HG03039 (cell line): ENCODE measurements around the gene PRRG2.

Experiments used
- ATAC-seq: cut with Tn5 transposase; IDR thresholded peaks from one replicate; pipeline ENCODE4 v1.9.1; 2021; ENCODE audit warnings: mild to moderate bottlenecking, moderate library complexity; ENCODE audit not compliant: unreplicated experiment

The PRRG2 gene

DNA sequence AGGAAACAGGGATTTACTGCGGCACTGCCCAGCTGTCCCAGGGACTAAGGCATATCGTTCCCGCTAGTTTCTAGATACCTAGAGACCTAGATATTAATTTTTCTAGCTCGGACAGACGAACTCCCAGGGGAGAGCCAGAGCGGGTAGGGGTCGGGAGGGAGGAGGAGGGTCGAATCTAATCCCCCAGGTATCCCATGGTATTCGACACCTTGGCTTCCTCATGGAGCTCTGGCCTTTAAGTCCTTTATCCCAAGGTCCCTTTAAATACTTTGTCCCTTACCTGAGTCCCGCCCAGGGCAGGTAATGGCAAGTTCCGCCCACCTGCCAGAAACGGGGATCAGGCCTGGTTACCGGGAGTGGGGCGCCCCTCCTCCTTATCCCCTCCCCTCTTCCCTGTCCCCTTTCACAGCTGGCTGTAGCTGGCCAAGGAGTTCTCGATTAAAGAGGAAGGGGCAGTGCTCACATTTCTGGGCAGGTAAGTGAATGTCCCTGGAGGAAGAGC, at the start of gene PRRG2:
Gene PRRG2, plus strand, starts transcription at position 310 of the 502 bp plus-strand sequence. CDS start 1,904 bp downstream, outside the sequence.
- ATAC-seq = no peak

DNA sequence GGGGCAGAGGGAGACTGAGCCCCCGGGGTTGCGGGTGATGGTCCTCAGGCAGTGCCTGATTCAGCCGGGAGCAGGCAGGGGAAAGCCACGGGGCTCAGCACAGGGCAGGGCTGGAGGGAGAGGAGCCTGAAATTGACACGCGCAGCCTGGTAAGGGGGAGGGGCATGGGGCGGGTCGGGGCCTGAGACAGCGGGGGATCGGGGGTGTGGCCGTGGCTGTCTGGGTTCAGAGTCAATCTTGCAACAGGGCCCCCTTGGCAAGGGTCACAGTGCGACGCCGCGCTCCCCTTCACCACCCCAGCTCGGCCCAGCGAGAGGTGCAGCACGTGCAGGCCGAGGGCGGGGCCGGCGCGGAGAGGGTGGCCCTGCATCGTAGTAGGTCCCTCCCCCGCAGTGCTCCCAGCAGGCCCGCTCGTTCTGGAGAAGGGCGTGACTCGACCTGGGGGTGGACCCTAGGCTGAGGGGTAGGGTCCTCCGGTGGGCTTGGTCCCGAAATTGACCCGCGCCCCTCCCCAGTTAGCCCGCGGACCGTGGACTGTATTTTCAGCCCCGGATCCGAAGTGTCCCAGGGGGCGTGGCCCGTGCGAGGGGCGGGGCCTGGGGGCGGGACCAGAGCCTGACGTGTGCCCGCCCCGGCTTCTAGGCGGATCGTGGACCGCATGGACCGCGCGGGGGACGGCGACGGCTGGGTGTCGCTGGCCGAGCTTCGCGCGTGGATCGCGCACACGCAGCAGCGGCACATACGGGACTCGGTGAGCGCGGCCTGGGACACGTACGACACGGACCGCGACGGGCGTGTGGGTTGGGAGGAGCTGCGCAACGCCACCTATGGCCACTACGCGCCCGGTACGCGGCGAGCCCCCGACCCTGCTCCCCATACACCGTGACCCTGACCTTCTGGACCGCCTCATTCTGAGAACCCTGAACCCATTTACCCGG, 47.3 kb upstream of the PRRG2 start:
- ATAC-seq = peak; percentile 55

DNA sequence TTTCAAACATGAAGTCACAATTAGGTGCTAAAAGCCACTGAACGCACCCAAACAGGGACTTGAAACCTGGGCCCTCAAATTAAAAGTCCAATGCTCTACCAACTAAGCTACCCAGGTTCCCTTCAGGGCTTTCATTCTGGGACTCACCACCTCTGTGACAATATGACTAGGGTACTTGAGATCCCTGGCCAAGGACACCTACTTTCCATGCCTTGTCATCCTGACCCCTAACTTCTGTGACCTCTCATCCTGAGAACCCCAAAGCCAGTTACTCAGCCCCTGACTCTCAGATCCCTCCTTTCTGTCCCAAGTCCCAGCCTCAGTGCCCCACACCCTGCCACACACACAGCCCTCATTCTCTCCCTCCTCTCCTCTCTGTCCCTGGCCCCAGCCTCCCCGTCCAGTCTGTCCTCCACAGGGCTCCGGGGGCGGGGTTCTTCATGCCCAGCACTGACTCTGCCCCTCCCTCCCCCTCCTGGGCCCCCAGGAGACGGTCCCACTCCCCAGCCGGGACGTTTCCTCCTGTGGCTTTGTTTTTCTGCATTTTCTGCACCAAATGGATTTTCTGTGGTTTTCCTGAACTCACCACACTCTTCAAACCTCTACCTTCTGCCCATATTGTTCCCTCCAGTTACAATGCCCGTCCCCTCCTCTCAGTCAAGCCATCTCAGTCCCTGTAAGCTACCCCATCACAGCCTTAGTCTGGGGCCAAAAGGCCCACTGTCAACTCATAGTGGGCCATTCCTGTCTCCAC, 46.3 kb upstream of the PRRG2 start:
- no peak for ATAC-seq

DNA sequence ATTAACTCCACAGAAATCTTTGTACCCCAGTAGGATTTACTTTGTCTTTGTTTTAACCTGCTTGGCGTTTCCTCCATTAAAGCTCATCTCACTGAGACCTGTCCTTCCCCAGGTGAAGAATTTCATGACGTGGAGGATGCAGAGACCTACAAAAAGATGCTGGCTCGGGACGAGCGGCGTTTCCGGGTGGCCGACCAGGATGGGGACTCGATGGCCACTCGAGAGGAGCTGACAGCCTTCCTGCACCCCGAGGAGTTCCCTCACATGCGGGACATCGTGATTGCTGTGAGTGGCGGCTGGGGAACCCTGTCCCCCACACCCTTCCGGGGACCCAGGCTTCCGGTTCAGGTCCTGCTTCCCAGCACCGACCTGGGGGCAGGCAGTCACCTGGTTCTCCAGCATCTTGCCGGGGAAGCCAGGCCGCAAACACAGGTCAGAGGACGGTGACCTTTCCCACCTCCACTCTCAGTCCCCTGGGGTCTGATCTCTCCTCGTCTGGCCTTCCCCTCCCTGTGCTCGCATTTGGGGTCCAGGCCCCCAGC, 44.1 kb upstream of the PRRG2 start:
- ATAC-seq = no peak

DNA sequence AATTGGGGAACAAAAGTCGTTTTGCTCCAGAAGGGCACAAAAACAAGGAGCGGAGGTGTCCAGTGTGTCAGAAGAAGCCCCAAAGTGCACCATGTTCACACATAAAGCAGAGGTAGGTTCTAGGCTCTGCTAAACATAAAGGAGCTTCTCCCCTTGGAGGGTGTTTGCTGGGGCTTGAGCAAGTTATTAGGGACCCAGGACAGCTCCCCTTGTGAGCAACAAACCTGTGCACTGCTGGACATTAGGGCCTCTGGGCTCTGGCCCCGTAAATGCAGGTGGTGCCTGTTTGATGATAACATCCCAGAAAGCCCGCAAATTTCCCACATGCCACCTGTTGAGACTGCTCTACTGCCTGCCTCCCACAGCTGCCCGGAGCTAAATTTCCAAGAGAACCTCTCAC, 42.5 kb upstream of the PRRG2 start:
- no peak for ATAC-seq

DNA sequence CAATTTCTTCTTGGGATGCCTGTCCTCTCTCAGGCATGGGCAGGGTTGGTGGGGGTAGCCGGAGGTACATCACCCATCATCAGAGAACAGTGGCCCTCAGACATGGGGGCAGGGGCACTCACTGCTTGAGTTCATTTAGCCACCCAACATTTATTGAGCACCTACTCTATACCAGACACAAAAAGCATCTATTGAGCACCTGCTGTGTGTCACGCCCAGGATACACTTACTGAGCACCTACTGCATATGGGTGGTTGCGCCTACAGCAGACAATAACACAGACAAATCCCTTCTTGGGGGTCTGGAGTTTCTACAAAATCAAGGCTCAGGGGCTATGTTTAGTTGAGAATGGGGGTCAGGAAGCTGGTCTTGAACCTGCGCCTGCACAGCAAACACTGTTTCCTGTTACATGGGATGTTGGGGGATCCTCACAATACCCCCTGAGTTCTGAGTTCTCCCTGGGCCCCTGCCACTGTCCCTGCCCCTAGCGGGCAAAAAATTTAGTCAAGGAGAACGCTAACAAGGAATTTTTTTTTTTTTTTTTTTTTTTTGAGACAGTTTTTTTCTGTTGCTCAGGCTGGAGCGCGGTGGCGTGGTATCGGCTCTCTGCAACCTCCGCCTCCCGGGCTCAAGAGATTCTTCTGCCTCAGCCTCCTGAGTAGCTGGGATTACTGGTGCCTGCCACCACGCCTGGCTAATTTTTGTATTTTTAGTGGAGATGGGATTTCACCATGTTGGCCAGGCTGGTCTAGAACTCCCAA, 41.7 kb upstream of the PRRG2 start:
- no peak for ATAC-seq

DNA sequence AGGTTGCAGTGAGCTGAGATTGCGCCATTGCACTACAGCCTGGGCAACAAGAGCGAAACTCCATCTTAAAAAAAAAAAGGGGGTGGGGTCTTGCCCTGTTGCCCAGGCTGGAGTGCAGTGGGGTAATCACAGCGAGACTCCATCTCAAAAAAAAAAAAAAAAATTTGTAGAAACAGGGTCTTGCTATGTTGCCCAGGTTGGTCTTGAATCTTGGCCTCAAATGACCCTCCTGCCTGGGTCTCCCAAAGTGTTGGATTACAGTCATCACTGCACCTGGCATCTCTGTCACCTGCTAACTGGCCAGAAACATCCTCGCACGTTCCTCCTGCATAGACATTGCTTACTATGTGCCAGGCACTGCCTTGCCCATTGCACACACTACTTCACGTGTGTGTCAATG, 39.2 kb upstream of the PRRG2 start:
- no peak for ATAC-seq

DNA sequence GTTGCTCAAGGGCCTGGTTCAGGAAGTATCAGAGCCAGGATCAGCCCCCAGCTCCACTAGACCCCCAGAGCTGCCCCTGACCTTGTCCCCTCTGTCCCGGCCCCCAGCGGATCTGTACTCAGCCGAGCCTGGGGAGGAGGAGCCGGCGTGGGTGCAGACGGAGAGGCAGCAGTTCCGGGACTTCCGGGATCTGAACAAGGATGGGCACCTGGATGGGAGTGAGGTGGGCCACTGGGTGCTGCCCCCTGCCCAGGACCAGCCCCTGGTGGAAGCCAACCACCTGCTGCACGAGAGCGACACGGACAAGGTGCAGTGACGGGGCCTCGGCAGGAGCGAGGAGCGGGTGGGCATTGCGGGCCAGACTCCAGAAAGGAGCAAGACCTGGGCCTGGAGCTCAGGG, 38.7 kb upstream of the PRRG2 start:
- ATAC-seq = no peak

DNA sequence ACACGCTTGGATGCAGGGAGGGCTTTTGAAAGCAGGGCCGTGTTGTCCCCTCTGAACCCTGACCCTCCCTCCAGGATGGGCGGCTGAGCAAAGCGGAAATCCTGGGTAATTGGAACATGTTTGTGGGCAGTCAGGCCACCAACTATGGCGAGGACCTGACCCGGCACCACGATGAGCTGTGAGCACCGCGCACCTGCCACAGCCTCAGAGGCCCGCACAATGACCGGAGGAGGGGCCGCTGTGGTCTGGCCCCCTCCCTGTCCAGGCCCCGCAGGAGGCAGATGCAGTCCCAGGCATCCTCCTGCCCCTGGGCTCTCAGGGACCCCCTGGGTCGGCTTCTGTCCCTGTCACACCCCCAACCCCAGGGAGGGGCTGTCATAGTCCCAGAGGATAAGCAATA, 38.1 kb upstream of the PRRG2 start:
- ATAC-seq = no peak

DNA sequence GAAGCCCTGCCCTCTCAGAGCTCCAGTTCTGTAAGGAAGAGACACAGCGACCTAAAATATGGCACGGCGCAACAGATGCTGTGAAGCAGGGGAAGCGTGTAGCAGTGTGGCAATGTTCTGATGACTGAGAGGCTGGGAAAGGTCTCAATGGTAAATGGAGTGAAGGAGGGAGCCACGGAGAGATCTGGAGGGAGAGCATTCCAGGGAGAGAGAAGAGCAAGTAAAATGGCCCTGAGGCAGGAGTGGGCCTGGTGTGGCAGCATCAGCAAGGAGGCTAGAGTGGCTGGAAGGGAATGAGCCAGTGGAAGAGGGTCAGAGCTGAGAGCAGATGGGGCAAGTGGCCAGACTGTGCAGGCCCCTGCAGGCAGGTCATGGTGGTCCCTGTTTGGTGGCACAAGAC, 37.0 kb upstream of the PRRG2 start:
- ATAC-seq = no peak

DNA sequence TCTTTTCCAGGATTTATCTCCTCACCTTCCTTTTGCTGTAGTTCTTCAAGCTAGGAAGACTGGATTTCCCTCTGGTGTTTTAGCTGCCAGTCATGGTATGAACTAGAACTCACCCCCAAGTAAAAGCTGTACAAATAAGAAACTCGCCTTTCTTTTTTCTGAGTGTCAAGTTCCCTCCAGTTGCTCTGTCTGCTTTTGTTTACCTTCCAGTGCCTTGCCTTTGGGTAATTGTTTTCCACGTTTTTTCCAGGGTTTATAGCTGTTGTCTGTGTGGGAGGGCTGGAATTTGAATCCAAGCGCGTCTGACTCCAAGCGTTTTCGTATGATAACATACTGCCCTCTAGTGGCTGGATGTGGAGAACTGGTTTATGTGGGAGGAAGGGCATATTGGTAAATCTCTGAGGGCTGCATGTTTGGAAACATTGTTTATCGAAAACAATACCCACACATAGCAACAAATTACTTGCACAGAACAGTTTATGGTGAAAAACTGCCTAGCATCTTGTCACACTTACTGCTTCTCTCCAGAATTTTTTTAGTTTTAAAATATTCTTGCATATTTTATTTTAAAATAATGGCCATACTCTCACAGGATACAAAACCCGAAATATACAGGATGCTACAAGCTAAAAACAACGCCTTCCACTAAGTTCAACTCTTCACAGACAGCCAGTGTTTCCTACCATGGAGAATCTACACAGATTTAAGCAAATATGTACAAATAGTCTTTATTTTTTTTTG, 34.1 kb upstream of the PRRG2 start:
- no peak for ATAC-seq

DNA sequence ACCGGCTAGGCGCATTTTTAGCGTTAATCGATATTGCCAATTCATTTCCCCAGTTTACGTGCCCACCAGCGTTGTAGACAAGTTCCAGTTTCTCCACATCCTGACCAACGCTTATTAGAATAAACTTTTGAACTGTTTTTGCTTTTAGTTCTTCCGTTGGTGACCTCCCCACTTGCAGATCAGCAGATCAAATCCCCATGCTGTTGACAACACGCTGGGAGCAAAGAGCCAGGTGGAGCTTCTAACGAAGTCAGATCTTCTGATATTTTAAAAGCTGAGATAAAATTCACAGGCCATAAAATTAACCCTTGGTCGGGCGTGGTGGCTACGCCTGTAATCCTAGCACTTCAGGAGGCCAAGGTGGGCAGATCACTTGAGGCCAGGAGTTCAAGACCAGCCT, 32.1 kb upstream of the PRRG2 start:
- no peak for ATAC-seq

DNA sequence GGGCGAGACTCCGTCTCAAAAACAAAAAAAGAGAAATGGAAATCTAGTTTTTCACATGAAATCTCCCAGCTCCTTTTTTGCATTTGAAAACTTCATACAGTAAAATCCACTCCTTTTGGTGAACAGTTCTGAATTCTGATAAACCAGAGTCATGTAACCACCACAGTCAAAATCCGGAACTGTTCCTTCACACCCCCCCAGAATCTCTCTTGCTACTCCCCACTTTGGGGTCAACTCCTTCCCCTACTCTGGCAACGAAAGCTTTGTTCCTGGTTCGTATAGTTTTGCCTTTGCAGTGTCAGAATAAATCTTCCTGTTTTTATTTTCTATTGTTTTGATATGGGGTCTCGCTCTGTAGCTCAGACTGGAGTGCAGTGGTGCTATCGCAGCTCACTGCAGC, 29.6 kb upstream of the PRRG2 start:
- no peak for ATAC-seq

DNA sequence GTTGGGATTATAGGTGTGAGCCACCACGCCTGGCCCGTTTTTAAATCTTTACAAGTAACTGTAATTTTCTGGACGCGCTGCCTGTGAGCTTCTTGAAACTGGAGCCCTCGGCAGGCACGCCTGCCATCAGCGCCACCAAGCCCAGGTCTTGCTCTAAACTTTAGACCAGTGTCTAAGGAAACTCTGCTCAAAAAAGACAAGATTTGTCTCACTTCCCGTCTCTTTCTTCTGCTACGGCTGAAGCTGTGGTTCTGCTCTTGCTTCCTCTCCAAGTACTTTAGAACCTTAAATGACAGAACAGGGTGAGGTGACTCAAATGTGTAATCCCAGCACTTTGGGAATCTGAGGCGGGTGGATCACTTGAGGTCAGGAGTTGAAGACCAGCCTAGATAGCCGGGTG, 28.4 kb upstream of the PRRG2 start:
- ATAC-seq = no peak

DNA sequence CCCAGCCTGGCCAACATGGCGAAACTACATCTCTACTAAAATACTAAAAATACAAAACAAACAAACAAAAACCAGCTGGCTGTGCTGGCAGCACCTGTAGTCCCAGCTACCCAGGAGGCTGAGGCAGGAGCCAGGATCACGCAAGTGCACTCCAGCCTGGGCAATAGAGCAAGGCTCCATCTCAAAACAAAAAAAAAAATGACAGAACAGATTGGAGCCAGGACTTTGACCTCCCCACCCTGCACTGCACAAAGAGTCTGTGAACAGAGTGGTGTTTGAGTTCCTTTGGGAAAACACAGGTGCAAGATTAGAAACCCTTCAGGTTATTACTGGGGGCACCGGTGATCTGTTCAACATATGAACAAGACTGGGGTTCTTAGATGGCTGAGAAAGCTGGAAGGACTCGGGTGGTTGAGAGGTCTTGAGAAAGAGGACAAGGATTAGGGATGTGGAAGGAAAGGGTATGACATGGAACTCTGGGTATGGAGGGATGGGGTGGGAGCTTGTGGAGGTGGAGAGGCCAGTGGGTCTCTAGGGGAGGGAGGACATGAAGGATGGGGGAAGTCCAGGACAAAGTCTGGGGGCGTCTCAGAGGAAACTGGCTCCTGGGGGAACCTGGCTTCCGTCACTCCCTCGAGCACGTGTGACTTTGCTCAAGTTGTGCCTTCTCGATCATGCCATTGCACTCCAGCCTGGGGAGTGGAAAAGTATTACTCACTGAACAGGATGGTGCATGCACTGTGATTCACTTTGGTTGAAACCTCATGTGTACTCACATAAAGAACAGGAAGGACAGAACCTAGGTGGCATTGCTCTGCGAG, 27.5 kb upstream of the PRRG2 start:
- ATAC-seq = no peak

DNA sequence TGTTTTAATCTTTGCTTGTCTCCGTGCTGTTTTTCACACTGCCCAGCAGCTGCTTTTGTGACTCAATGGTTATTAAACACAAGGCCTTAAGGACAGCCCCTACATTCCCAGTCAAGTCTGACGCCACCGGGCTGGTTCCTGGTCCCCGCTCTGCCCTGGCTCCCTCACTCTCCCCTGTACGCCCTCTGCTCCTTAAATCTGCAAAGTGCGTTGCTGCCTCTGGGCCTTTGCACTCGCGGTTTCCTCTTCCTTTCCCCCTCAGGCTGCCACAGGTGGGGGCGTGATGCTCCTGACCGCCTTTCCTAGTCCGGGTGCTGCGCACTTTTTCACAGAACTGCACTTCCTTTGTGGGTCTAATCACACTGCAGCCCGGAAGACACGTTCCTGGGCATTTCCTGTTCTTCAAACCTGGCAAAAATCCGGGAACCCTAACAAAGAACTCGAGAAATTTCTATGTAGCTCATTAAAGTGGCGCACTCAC, 26.4 kb upstream of the PRRG2 start:
- ATAC-seq = no peak

DNA sequence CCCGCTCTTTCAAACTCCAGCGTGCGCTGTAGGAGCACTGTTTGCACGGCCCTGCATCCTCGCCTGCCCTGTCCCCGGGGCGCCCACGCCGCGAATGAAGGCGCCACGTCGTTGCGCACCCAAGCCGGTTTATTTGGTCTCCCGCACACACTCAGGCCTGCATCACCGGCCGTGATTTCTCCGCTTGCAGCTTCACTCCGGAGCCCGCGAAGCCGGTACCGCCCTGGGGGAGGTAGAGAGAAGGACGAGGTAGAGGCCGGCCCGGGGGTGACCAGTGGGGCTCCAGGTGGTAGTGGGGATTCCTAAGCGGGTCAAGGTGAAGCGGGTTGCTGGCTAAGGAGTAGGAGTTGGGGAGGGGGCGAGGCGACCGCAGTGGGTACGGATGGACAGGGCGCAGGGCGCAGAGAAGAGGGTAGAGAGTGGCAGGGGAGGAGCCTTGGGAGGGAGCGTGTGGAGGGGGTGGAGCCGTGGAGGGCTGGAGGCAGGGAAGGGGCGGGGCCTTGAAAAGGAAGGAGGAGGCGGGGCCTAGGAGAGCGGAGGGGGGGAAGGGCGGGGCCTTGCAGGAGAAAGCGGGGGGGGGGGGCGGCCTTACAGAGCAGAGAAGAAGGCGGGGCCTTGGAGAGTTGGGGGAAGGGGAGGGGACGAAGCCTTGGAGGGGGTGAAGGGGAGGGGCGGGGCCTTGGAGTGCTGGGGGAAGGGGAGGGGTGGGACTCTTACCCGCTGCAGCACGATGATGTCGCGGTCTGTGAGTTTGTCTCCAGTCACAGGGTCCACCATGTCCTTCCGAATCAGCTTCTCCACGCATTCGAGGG, 25.3 kb upstream of the PRRG2 start:
- ATAC-seq = no peak
